K562 (cell line): ENCODE measurements around the gene CALU. TPM values are rescaled to one million over a fixed set of nuclear protein-coding genes. Genes with fewer than 3 reads are reported as not detected.

Experiments used
- ARID1B ChIP-seq: fragments of 450-650 bp; IDR thresholded peaks from 2 replicates; pipeline ENCODE4 v1.6.1; 2016; ENCODE audit warnings: antibody characterized with exemption, mild to moderate bottlenecking, inconsistent platforms
- BCOR ChIP-seq: fragments of 450-650 bp; IDR thresholded peaks from 2 replicates; pipeline ENCODE4 v1.6.1; 2016
- BHLHE40 ChIP-seq: IDR thresholded peaks from 2 replicates; pipeline ENCODE4 v1.6.1; 2011; ENCODE audit warnings: low read length, improper control_type of control experiment
- CC2D1A ChIP-seq: fragments of 450-650 bp; IDR thresholded peaks from 2 replicates; pipeline ENCODE4 v1.6.1; 2017; ENCODE audit warnings: mild to moderate bottlenecking
- FOXJ3 ChIP-seq: sonication (generic); formaldehyde crosslinking; IDR thresholded peaks from 2 replicates; pipeline ENCODE4 v1.4.0; 2020; ENCODE audit warnings: mild to moderate bottlenecking, missing genetic modification reagents
- HMG20B ChIP-seq: fragments of 250-450 bp; sonication (Bioruptor Pico); IDR thresholded peaks from 2 replicates; pipeline ENCODE4 v1.5.0; 2021; ENCODE audit warnings: mild to moderate bottlenecking
- KHSRP ChIP-seq: fragments of 450-650 bp; IDR thresholded peaks from 2 replicates; pipeline ENCODE4 v1.6.1; 2017
- SREBF2 ChIP-seq: sonication (generic); formaldehyde crosslinking; IDR thresholded peaks from 2 replicates; pipeline ENCODE4 v1.4.0; 2020; ENCODE audit warnings: mild to moderate bottlenecking, missing genetic modification reagents
- U2AF1 ChIP-seq: fragments of 200-400 bp; formaldehyde crosslinking; optimal IDR thresholded peaks from 2 replicates; pipeline ENCODE3; 2017; ENCODE audit warnings: mild to moderate bottlenecking, low read depth, low read length, moderate library complexity
- YY1 ChIP-seq, 3 experiments: IDR thresholded peaks; 2 replicates each; pipeline ENCODE4 v1.6.1; 2011; ENCODE audit warnings: low read length in 2 of 3, mild to moderate bottlenecking in 2 of 3, moderate library complexity in 2 of 3, borderline replicate concordance in 1 of 3, control low read depth in 1 of 3, low read depth in 1 of 3; ENCODE audit not compliant: insufficient read depth in 3 of 3, insufficient replicate concordance in 2 of 3, control insufficient read depth in 1 of 3, insufficient read length in 1 of 3; ENCODE audit errors: extremely low read depth in 1 of 3
- ZNF324 ChIP-seq: fragments of 250-450 bp; sonication (Bioruptor Pico); IDR thresholded peaks from 2 replicates; pipeline ENCODE4 v1.4.0; 2020; ENCODE audit warnings: mild to moderate bottlenecking
- ZNF444 ChIP-seq: fragments of 250-450 bp; sonication (Bioruptor Pico); IDR thresholded peaks from 2 replicates; pipeline ENCODE4 v1.4.0; 2020; ENCODE audit warnings: mild to moderate bottlenecking, moderate library complexity
- ZNF644 ChIP-seq: fragments of 200-800 bp; sonication (Bioruptor generic); IDR thresholded peaks from 2 replicates; pipeline ENCODE4 v1.6.1; 2016; ENCODE audit warnings: low read depth, missing genetic modification characterization, missing compliant biosample characterization
- ZNF79 ChIP-seq: fragments of 250-450 bp; sonication (Bioruptor Pico); IDR thresholded peaks from 2 replicates; pipeline ENCODE4 v1.4.0; 2020; ENCODE audit warnings: low read depth, mild to moderate bottlenecking, moderate library complexity
- polyA plus RNA-seq, 8 experiments: library from polyadenylated mRNA; depleted of rRNA in 4 of 8; stranded (reverse) in 5 of 8; unstranded in 3 of 8; fragments of >200 nt; fragmentation: Nextera tagmentation in 2 of 8; fragmentation: Illumina TruSeq in 1 of 8; extraction: Ambion mirVana in 2 of 8; extraction: Trizol in 1 of 8; gene quantifications; 2 replicates each; pipeline versions ENCODE4 v1.2.1 to v1.2.3, GENCODE V29; 2011 to 2014; ENCODE audit warnings: inconsistent platforms in 1 of 8, missing spikeins in 1 of 8
- total RNA-seq, 7 experiments: library from RNA; depleted of rRNA in 6 of 7; stranded (reverse); fragments of >200 nt in 6 of 7; fragmentation: Illumina TruSeq in 2 of 7; extraction: Trizol in 2 of 7; gene quantifications; 2 replicates each; pipeline versions ENCODE4 v1.2.1 to v1.2.3, GENCODE V29; 2011 to 2021; ENCODE audit warnings: low replicate concordance in 1 of 7
- TF ChIP-seq, protein P1 (sequence below): fragments of 450-650 bp; IDR thresholded peaks from 2 replicates; pipeline ENCODE4 v1.7.0; 2016; ENCODE audit warnings: borderline replicate concordance
- TF ChIP-seq, protein P2 (sequence below): sonication (generic); formaldehyde crosslinking; IDR thresholded peaks from 2 replicates; pipeline ENCODE4 v1.8.0; 2022; ENCODE audit warnings: missing genetic modification reagents, mild to moderate bottlenecking, borderline replicate concordance
- TF ChIP-seq, protein P3 (sequence below): fragments of 450-650 bp; IDR thresholded peaks from 2 replicates; pipeline ENCODE4 v1.6.1; 2017; ENCODE audit warnings: antibody characterized with exemption, mild to moderate bottlenecking
- TF ChIP-seq, protein P4 (sequence below): sonication (generic); formaldehyde crosslinking; IDR thresholded peaks from 2 replicates; pipeline ENCODE4 v1.8.0; 2022; ENCODE audit warnings: mild to moderate bottlenecking, missing genetic modification reagents

The CALU gene
- total and polyA plus RNA-seq, 9 of the 15 experiments (the other 6 are each of a cell fraction or from before 2014, with no cell fraction given), result 166 to 286 (median 215) TPM

DNA sequence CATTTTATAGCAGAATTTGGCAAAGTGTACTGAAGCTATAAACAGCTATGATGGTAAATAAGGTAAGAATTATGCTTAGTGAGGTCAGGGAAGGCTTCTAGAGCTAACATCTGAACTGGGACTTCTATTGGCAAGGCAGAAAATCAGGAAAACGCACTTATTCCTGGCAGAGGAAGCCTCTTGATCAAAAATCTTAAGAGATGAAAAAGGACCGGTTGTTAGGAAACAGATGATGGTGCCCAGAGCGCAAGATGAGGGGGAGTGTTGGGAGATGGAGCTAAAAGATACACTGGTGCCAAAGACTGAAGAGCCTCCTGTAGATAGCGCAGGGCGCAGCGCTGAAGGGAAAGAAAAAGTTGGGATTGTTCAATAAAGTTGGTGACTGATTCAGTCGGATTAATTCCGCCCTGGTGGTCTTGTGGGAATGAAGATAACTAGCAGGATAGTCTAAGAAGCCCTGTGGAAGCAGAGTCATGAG lies 550 bp upstream of the CALU start (continued):
- TF ChIP-seq, protein P1, sequence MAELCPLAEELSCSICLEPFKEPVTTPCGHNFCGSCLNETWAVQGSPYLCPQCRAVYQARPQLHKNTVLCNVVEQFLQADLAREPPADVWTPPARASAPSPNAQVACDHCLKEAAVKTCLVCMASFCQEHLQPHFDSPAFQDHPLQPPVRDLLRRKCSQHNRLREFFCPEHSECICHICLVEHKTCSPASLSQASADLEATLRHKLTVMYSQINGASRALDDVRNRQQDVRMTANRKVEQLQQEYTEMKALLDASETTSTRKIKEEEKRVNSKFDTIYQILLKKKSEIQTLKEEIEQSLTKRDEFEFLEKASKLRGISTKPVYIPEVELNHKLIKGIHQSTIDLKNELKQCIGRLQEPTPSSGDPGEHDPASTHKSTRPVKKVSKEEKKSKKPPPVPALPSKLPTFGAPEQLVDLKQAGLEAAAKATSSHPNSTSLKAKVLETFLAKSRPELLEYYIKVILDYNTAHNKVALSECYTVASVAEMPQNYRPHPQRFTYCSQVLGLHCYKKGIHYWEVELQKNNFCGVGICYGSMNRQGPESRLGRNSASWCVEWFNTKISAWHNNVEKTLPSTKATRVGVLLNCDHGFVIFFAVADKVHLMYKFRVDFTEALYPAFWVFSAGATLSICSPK, result peak; percentile 99
- TF ChIP-seq ZNF324 (CRISPR knock-in tag) (no peak), CC2D1A (peak; percentile 67; the same call in 1 of the 2 replicates), ARID1B (peak; percentile 87), BCOR (peak; percentile 76; the same call in 1 of the 2 replicates), BHLHE40 (peak; percentile 25; the same call in 1 of the 2 replicates), U2AF1 (no peak), ZNF644 (tag) (no peak), FOXJ3 (CRISPR knock-in tag) (no peak), YY1 (IDR thresholded peaks at IDR 0.05; ENCODE audit: borderline replicate concordance in 1 of 3, control insufficient read depth in 1 of 3, extremely low read depth in 1 of 3, insufficient read depth in 3 of 3, insufficient read length in 1 of 3, insufficient replicate concordance in 2 of 3, low read depth in 1 of 3, low read length in 2 of 3) (no peak), ZNF79 (no peak), HMG20B (CRISPR knock-in tag) (no peak), KHSRP (no peak), ZNF444 (CRISPR knock-in tag) (no peak), SREBF2 (no peak)
- TF ChIP-seq, protein P2, sequence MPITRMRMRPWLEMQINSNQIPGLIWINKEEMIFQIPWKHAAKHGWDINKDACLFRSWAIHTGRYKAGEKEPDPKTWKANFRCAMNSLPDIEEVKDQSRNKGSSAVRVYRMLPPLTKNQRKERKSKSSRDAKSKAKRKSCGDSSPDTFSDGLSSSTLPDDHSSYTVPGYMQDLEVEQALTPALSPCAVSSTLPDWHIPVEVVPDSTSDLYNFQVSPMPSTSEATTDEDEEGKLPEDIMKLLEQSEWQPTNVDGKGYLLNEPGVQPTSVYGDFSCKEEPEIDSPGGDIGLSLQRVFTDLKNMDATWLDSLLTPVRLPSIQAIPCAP, result no peak
- TF ChIP-seq, protein P3, sequence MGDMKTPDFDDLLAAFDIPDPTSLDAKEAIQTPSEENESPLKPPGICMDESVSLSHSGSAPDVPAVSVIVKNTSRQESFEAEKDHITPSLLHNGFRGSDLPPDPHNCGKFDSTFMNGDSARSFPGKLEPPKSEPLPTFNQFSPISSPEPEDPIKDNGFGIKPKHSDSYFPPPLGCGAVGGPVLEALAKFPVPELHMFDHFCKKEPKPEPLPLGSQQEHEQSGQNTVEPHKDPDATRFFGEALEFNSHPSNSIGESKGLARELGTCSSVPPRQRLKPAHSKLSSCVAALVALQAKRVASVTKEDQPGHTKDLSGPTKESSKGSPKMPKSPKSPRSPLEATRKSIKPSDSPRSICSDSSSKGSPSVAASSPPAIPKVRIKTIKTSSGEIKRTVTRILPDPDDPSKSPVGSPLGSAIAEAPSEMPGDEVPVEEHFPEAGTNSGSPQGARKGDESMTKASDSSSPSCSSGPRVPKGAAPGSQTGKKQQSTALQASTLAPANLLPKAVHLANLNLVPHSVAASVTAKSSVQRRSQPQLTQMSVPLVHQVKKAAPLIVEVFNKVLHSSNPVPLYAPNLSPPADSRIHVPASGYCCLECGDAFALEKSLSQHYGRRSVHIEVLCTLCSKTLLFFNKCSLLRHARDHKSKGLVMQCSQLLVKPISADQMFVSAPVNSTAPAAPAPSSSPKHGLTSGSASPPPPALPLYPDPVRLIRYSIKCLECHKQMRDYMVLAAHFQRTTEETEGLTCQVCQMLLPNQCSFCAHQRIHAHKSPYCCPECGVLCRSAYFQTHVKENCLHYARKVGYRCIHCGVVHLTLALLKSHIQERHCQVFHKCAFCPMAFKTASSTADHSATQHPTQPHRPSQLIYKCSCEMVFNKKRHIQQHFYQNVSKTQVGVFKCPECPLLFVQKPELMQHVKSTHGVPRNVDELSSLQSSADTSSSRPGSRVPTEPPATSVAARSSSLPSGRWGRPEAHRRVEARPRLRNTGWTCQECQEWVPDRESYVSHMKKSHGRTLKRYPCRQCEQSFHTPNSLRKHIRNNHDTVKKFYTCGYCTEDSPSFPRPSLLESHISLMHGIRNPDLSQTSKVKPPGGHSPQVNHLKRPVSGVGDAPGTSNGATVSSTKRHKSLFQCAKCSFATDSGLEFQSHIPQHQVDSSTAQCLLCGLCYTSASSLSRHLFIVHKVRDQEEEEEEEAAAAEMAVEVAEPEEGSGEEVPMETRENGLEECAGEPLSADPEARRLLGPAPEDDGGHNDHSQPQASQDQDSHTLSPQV, result peak; percentile 76
- TF ChIP-seq, protein P4, sequence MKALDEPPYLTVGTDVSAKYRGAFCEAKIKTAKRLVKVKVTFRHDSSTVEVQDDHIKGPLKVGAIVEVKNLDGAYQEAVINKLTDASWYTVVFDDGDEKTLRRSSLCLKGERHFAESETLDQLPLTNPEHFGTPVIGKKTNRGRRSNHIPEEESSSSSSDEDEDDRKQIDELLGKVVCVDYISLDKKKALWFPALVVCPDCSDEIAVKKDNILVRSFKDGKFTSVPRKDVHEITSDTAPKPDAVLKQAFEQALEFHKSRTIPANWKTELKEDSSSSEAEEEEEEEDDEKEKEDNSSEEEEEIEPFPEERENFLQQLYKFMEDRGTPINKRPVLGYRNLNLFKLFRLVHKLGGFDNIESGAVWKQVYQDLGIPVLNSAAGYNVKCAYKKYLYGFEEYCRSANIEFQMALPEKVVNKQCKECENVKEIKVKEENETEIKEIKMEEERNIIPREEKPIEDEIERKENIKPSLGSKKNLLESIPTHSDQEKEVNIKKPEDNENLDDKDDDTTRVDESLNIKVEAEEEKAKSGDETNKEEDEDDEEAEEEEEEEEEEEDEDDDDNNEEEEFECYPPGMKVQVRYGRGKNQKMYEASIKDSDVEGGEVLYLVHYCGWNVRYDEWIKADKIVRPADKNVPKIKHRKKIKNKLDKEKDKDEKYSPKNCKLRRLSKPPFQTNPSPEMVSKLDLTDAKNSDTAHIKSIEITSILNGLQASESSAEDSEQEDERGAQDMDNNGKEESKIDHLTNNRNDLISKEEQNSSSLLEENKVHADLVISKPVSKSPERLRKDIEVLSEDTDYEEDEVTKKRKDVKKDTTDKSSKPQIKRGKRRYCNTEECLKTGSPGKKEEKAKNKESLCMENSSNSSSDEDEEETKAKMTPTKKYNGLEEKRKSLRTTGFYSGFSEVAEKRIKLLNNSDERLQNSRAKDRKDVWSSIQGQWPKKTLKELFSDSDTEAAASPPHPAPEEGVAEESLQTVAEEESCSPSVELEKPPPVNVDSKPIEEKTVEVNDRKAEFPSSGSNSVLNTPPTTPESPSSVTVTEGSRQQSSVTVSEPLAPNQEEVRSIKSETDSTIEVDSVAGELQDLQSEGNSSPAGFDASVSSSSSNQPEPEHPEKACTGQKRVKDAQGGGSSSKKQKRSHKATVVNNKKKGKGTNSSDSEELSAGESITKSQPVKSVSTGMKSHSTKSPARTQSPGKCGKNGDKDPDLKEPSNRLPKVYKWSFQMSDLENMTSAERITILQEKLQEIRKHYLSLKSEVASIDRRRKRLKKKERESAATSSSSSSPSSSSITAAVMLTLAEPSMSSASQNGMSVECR (CRISPR knock-in tag), result no peak
